Activated CD8-positive, alpha-beta memory T cell treated with anti-CD3 and anti-CD28 coated beads, Interleukin-2, amount 10 ng/mL, durations not matched to agents 7 days and 5 days (primary cell): ENCODE data around the gene PRKCE. TPM values are rescaled to one million over a fixed set of nuclear protein-coding genes. Genes with fewer than 3 reads are reported as not detected.

Experiments
- ATAC-seq: fragments of 150-1000 bp; cut with Tn5 transposase; one replicate; pipeline ENCODE4 v1.10.0; 2021; ENCODE audit warnings: moderate library complexity
- CTCF ChIA-PET: fragments of 350-600 bp; sonication (Branson Sonifier 250); formaldehyde crosslinking; loops from one replicate; lab custom pipeline; 2021; ENCODE audit warnings: antibody characterized with exemption; lab: Charles Lee
- DNase-seq: peaks from one replicate; pipeline ENCODE4 v3.0.0-alpha.2; 2020
- H3K27ac Mint-ChIP-seq: one replicate; pipeline ENCODE4 v1.8.0; 2021; ENCODE audit warnings: mild to moderate bottlenecking, mixed read lengths
- H3K27me3 Mint-ChIP-seq: one replicate; pipeline ENCODE4 v1.8.0; 2021; ENCODE audit warnings: mixed read lengths
- H3K36me3 Mint-ChIP-seq: one replicate; pipeline ENCODE4 v1.8.0; 2021; ENCODE audit warnings: mild to moderate bottlenecking, mixed read lengths
- H3K4me1 Mint-ChIP-seq: one replicate; pipeline ENCODE4 v1.8.0; 2021; ENCODE audit warnings: mixed read lengths
- H3K4me3 Mint-ChIP-seq: one replicate; pipeline ENCODE4 v1.8.0; 2021; ENCODE audit warnings: mild to moderate bottlenecking, moderate library complexity, mixed read lengths
- H3K9me3 Mint-ChIP-seq: one replicate; pipeline ENCODE4 v1.8.0; 2022; ENCODE audit warnings: low read depth, mixed read lengths
- total RNA-seq, 2 experiments: library from RNA; stranded (reverse); gene quantifications; one replicate each; pipeline ENCODE4 v1.2.3, GENCODE V29; 2021

The PRKCE gene
- total RNA-seq, 2 experiments from 2014 or later: 16.7 to 39.2 TPM

GRCh38 chr2:45617496-45617895, 34.0 kb upstream of the PRKCE start:
- peaks cover 10% of the 10 kb centered on the region for H3K27me3 Mint-ChIP-seq
- DNase-seq (no peak), ATAC-seq (no peak)
- H3K36me3 Mint-ChIP-seq: no peaks in the 10 kb centered on the region
- no peaks in the 10 kb centered on the region for H3K9me3 Mint-ChIP-seq
- peaks cover 2% of the 10 kb centered on the region for H3K4me1 Mint-ChIP-seq
- H3K4me3 Mint-ChIP-seq: no peak overlapping the region
- H3K27ac Mint-ChIP-seq: no peak overlapping the region
- CTCF ChIA-PET: interaction anchor here (2.0 kb wide), 1 partner anchor 161 kb away, joined by 8 read pairs; no protein-coding TSS in a partner anchor

- Mint-ChIP-seq H3K4me1 (peaks cover 9% of the 10 kb centered on the region), H3K9me3 (no peaks in the 10 kb centered on the region), H3K27me3 (peaks cover 41% of the 10 kb centered on the region), H3K27ac (no peak overlapping the region), H3K36me3 (no peaks in the 10 kb centered on the region), H3K4me3 (no peak overlapping the region)
- CTCF ChIA-PET: no interaction called here
- peak; percentile 23 for ATAC-seq
- no peak for DNase-seq
These were observed 29.0 kb upstream of the PRKCE start for GRCh38 chr2:45622336-45623075.

- Mint-ChIP-seq H3K27me3 (peaks cover 46% of the 10 kb centered on the region), H3K36me3 (no peaks in the 10 kb centered on the region), H3K4me3 (no peak overlapping the region), H3K27ac (no peak overlapping the region), H3K9me3 (no peaks in the 10 kb centered on the region), H3K4me1 (peaks cover 9% of the 10 kb centered on the region)
- ATAC-seq (no peak), DNase-seq (no peak)
- CTCF ChIA-PET: no interaction called here
These were observed 28.4 kb upstream of the PRKCE start for GRCh38 chr2:45623098-45623497.

GRCh38 chr2:45625824-45626223, 25.7 kb upstream of the PRKCE start:
- Mint-ChIP-seq H3K27me3 (peaks cover 56% of the 10 kb centered on the region), H3K36me3 (no peaks in the 10 kb centered on the region), H3K4me3 (no peak overlapping the region), H3K9me3 (no peaks in the 10 kb centered on the region), H3K4me1 (peaks cover 9% of the 10 kb centered on the region), H3K27ac (no peak overlapping the region)
- ATAC-seq (no peak), DNase-seq (no peak)
- CTCF ChIA-PET: no interaction called here

- no peaks in the 10 kb centered on the region for H3K9me3 Mint-ChIP-seq
- peaks cover 9% of the 10 kb centered on the region for H3K4me1 Mint-ChIP-seq
- DNase-seq (no peak), ATAC-seq (no peak)
- H3K36me3 Mint-ChIP-seq: no peaks in the 10 kb centered on the region
- H3K27ac Mint-ChIP-seq: no peak overlapping the region
- CTCF ChIA-PET: no interaction called here
- H3K27me3 Mint-ChIP-seq: peaks cover 63% of the 10 kb centered on the region
- no peak overlapping the region for H3K4me3 Mint-ChIP-seq
These were observed 24.9 kb upstream of the PRKCE start for GRCh38 chr2:45626387-45627221.

GRCh38 chr2:45627911-45628310, 23.6 kb upstream of the PRKCE start:
- Mint-ChIP-seq H3K27ac (no peak overlapping the region), H3K36me3 (no peaks in the 10 kb centered on the region), H3K4me3 (no peak overlapping the region), H3K9me3 (no peaks in the 10 kb centered on the region), H3K27me3 (peaks cover 67% of the 10 kb centered on the region), H3K4me1 (peaks cover 3% of the 10 kb centered on the region)
- ATAC-seq (no peak), DNase-seq (no peak)
- CTCF ChIA-PET: no interaction called here

GRCh38 chr2:45629971-45630370, 21.5 kb upstream of the PRKCE start:
- H3K27me3 Mint-ChIP-seq: peaks cover 71% of the 10 kb centered on the region
- CTCF ChIA-PET: no interaction called here
- no peak overlapping the region for H3K4me3 Mint-ChIP-seq
- no peak for DNase-seq
- no peaks in the 10 kb centered on the region for H3K9me3 Mint-ChIP-seq
- H3K36me3 Mint-ChIP-seq: no peaks in the 10 kb centered on the region
- no peak overlapping the region for H3K27ac Mint-ChIP-seq
- no peak for ATAC-seq
- no peaks in the 10 kb centered on the region for H3K4me1 Mint-ChIP-seq

GRCh38 chr2:45631319-45631718, 20.2 kb upstream of the PRKCE start:
- no peak overlapping the region for H3K27ac Mint-ChIP-seq
- H3K4me1 Mint-ChIP-seq: no peaks in the 10 kb centered on the region
- H3K36me3 Mint-ChIP-seq: no peaks in the 10 kb centered on the region
- no peak overlapping the region for H3K4me3 Mint-ChIP-seq
- CTCF ChIA-PET: no interaction called here
- peaks cover 70% of the 10 kb centered on the region for H3K27me3 Mint-ChIP-seq
- ATAC-seq (no peak), DNase-seq (no peak)
- H3K9me3 Mint-ChIP-seq: no peaks in the 10 kb centered on the region

GRCh38 chr2:45631955-45632354, 19.5 kb upstream of the PRKCE start:
- CTCF ChIA-PET: no interaction called here
- peaks cover 70% of the 10 kb centered on the region for H3K27me3 Mint-ChIP-seq
- no peak overlapping the region for H3K4me3 Mint-ChIP-seq
- H3K4me1 Mint-ChIP-seq: no peaks in the 10 kb centered on the region
- H3K36me3 Mint-ChIP-seq: no peaks in the 10 kb centered on the region
- DNase-seq (no peak), ATAC-seq (no peak)
- H3K27ac Mint-ChIP-seq: no peak overlapping the region
- no peaks in the 10 kb centered on the region for H3K9me3 Mint-ChIP-seq

GRCh38 chr2:45634223-45634622, 17.3 kb upstream of the PRKCE start:
- CTCF ChIA-PET: interaction anchor here (1.3 to 2.1 kb wide), 2 partner anchors 24 to 301 kb away, joined by 3 to 6 read pairs; partner anchors contain the start of gene SRBD1
- no peak overlapping the region for H3K4me3 Mint-ChIP-seq
- H3K27ac Mint-ChIP-seq: no peak overlapping the region
- no peaks in the 10 kb centered on the region for H3K36me3 Mint-ChIP-seq
- no peaks in the 10 kb centered on the region for H3K9me3 Mint-ChIP-seq
- ATAC-seq (no peak), DNase-seq (no peak)
- peaks cover 71% of the 10 kb centered on the region for H3K27me3 Mint-ChIP-seq
- H3K4me1 Mint-ChIP-seq: peaks cover 10% of the 10 kb centered on the region

GRCh38 chr2:45636008-45636407, 15.5 kb upstream of the PRKCE start:
- Mint-ChIP-seq H3K27me3 (peaks cover 63% of the 10 kb centered on the region), H3K9me3 (no peaks in the 10 kb centered on the region), H3K36me3 (no peaks in the 10 kb centered on the region), H3K4me3 (no peak overlapping the region), H3K4me1 (peaks cover 15% of the 10 kb centered on the region), H3K27ac (no peak overlapping the region)
- CTCF ChIA-PET: interaction anchor here (4.1 kb wide), 1 partner anchor 14 kb away, joined by 10 read pairs; the partner anchor contains the start of gene PRKCE
- DNase-seq: no peak
- ATAC-seq: no peak

GRCh38 chr2:45637440-45637839, 14.0 kb upstream of the PRKCE start:
- Mint-ChIP-seq H3K4me3 (no peak overlapping the region), H3K27ac (peak overlapping the region; percentile 25), H3K36me3 (no peaks in the 10 kb centered on the region), H3K27me3 (peaks cover 60% of the 10 kb centered on the region), H3K9me3 (no peaks in the 10 kb centered on the region), H3K4me1 (peaks cover 21% of the 10 kb centered on the region)
- CTCF ChIA-PET: interaction anchor here (1.0 to 4.1 kb wide), 2 partner anchors 13 to 27 kb away, joined by 3 to 10 read pairs; partner anchors contain the start of genes PRKCE and SRBD1
- DNase-seq: peak; percentile 75
- ATAC-seq: peak; percentile 83

GRCh38 chr2:45640576-45640975, 10.9 kb upstream of the PRKCE start:
- peaks cover 28% of the 10 kb centered on the region for H3K4me1 Mint-ChIP-seq
- H3K9me3 Mint-ChIP-seq: no peaks in the 10 kb centered on the region
- H3K27ac Mint-ChIP-seq: no peak overlapping the region
- peaks cover 50% of the 10 kb centered on the region for H3K27me3 Mint-ChIP-seq
- DNase-seq (no peak), ATAC-seq (no peak)
- CTCF ChIA-PET: interaction anchor here (1.3 to 5.4 kb wide), 2 partner anchors 20 to 140 kb away, joined by 3 to 59 read pairs; no protein-coding TSS in a partner anchor
- H3K36me3 Mint-ChIP-seq: no peaks in the 10 kb centered on the region
- H3K4me3 Mint-ChIP-seq: no peak overlapping the region
